ENCODE measurements around the gene EPHA3. TPM values are rescaled to one million over a fixed set of nuclear protein-coding genes. Genes with fewer than 3 reads are reported as not detected.

The EPHA3 gene
- total RNA-seq, 2 donors from 2014 or later, result 1.7 to 2.4 TPM

GRCh38 chr3:89525609-89526008 is 418.2 kb downstream of the EPHA3 start:
- DNase-seq, result no peak
- Histone ChIP-seq H3K9ac (ENCODE audit: low read depth in 2 of 2, low read length in 2 of 2) (no peak overlapping the region), H3K36me3 (no peaks in the 10 kb centered on the region), H3K4me1 (no peaks in the 10 kb centered on the region), H3K4me3 (no peak overlapping the region), H3K27me3 (no peaks in the 10 kb centered on the region), H3K9me3 (no peaks in the 10 kb centered on the region), H3K27ac (no peak overlapping the region)
- TF ChIP-seq CTCF (IDR thresholded peaks at IDR 0.05), result no peak
- intact Hi-C loops (cut with DNase I), result no loop called here

GRCh38 chr3:89527736-89528305 is 420.4 kb downstream of the EPHA3 start:
- Histone ChIP-seq H3K4me1 (no peaks in the 10 kb centered on the region), H3K9me3 (no peaks in the 10 kb centered on the region), H3K27ac (no peak overlapping the region), H3K9ac (ENCODE audit: low read depth in 2 of 2, low read length in 2 of 2) (no peak overlapping the region), H3K27me3 (no peaks in the 10 kb centered on the region), H3K4me3 (no peak overlapping the region), H3K36me3 (no peaks in the 10 kb centered on the region)
- TF ChIP-seq CTCF (IDR thresholded peaks at IDR 0.05), result no peak
- DNase-seq, result no peak
- intact Hi-C loops (cut with DNase I), result no loop called here

Data from colonic mucosa (tissue), 4 donors.